HEK293 (cell line): Measurements from ENCODE around the gene NUDCD2.

Source experiments
- CTCF ChIP-seq: fragments of 450-650 bp; formaldehyde crosslinking; IDR thresholded peaks from 2 replicates; pipeline ENCODE4 v1.5.1; 2016; ENCODE audit warnings: missing biosample characterization, missing genetic modification characterization
- RBAK ChIP-seq: fragments of 450-650 bp; formaldehyde crosslinking; IDR thresholded peaks from 2 replicates; pipeline ENCODE4 v1.5.1; 2016; ENCODE audit warnings: missing biosample characterization, missing genetic modification characterization
- ZNF354C ChIP-seq: fragments of 450-650 bp; formaldehyde crosslinking; IDR thresholded peaks from 2 replicates; pipeline ENCODE4 v1.5.1; 2016; ENCODE audit warnings: missing biosample characterization, missing genetic modification characterization, low read depth, borderline replicate concordance
- ZNF626 ChIP-seq: fragments of 450-650 bp; sonication (Bioruptor Pico); formaldehyde crosslinking; IDR thresholded peaks from 2 replicates; pipeline ENCODE4 v1.5.1; 2018; ENCODE audit warnings: missing biosample characterization, missing genetic modification characterization, inconsistent platforms
- ZSCAN4 ChIP-seq: fragments of 450-650 bp; formaldehyde crosslinking; IDR thresholded peaks from 2 replicates; pipeline ENCODE4 v1.5.1; 2017; ENCODE audit warnings: missing biosample characterization, missing genetic modification characterization
- ZSCAN5A ChIP-seq: fragments of 450-650 bp; formaldehyde crosslinking; IDR thresholded peaks from 2 replicates; pipeline ENCODE4 v1.5.1; 2016; ENCODE audit warnings: missing biosample characterization, missing genetic modification characterization

- TF ChIP-seq CTCF = no peak
- no peak for TF ChIP-seq ZSCAN4 (tag by site-specific recombination)
- no peak for TF ChIP-seq ZSCAN5A (tag by site-specific recombination)
- no peak for TF ChIP-seq RBAK (tag by site-specific recombination)
- TF ChIP-seq ZNF626 (tag by site-specific recombination) = no peak
- TF ChIP-seq ZNF354C (tag by site-specific recombination) = no peak
These were observed 35.1 kb downstream of the NUDCD2 start for GRCh38 chr5:163424836-163425235.
